Liver (tissue), 9 donors: ENCODE measurements around the gene NXN. TPM values are rescaled to one million over a fixed set of nuclear protein-coding genes. Genes with fewer than 3 reads are reported as not detected.

ENCODE experiments used
- DNase-seq: peaks from one replicate; pipeline ENCODE4 v3.0.0-alpha.2; 2017; ENCODE audit warnings: low spot score
- H3K27ac ChIP-seq, 2 donors: one replicate each; pipeline ENCODE4 v1.7.0; 2013; ENCODE audit warnings: inconsistent platforms in 2 of 2, low read length in 2 of 2, control low read depth in 1 of 2, low read depth in 1 of 2, mild to moderate bottlenecking in 1 of 2
- H3K27me3 ChIP-seq, 4 donors: one replicate each; pipeline versions ENCODE4 v1.6.1 to v1.7.0; 2013; ENCODE audit warnings: low read length in 3 of 4, inconsistent platforms in 1 of 4, mild to moderate bottlenecking in 1 of 4, moderate library complexity in 1 of 4; ENCODE audit not compliant: control insufficient read depth in 4 of 4, insufficient read depth in 4 of 4
- H3K36me3 ChIP-seq, 4 donors: one replicate each; pipeline versions ENCODE4 v1.6.1 to v1.7.0; 2013; ENCODE audit warnings: low read length in 3 of 4, mild to moderate bottlenecking in 3 of 4, low read depth in 1 of 4, moderate library complexity in 1 of 4; ENCODE audit not compliant: control insufficient read depth in 4 of 4, insufficient read depth in 3 of 4
- H3K4me1 ChIP-seq, 4 donors: one replicate each; pipeline versions ENCODE4 v1.6.1 to v1.7.0; 2013; ENCODE audit warnings: low read length in 3 of 4, mild to moderate bottlenecking in 3 of 4, moderate library complexity in 1 of 4; ENCODE audit not compliant: control insufficient read depth in 4 of 4, insufficient read depth in 4 of 4
- H3K4me3 ChIP-seq, 3 donors: one replicate each; pipeline versions ENCODE4 v1.6.1 to v1.7.0; 2013; ENCODE audit warnings: low read length in 3 of 3, control low read depth in 1 of 3, low read depth in 1 of 3, mild to moderate bottlenecking in 1 of 3
- H3K9ac ChIP-seq, 2 donors: one replicate each; pipeline ENCODE4 v1.7.0; 2013; ENCODE audit warnings: low read length in 2 of 2, mild to moderate bottlenecking in 2 of 2, moderate library complexity in 2 of 2, control low read depth in 1 of 2, low read depth in 1 of 2
- H3K9me3 ChIP-seq, 4 donors: one replicate each; pipeline versions ENCODE4 v1.6.1 to v1.7.0; 2013; ENCODE audit warnings: low read length in 3 of 4; ENCODE audit not compliant: control insufficient read depth in 4 of 4
- ATF3 ChIP-seq: IDR thresholded peaks from 2 replicates; pipeline ENCODE4 v1.6.1; 2016; ENCODE audit warnings: antibody characterized with exemption
- CTCF ChIP-seq: fragments of 150-350 bp; IDR thresholded peaks from 2 replicates; pipeline ENCODE4 v1.5.1; 2017; ENCODE audit warnings: improper control_type of control experiment, low read depth, low read length; ENCODE audit not compliant: missing input control
- EGR1 ChIP-seq, 2 donors: IDR thresholded peaks; 2 replicates each; pipeline ENCODE4 v1.6.1; 2016 to 2018; ENCODE audit warnings: antibody characterized with exemption in 2 of 2, low read depth in 2 of 2
- FOXA1 ChIP-seq: IDR thresholded peaks from 2 replicates; pipeline ENCODE4 v1.6.1; 2016; ENCODE audit warnings: antibody characterized with exemption
- FOXA2 ChIP-seq: IDR thresholded peaks from 2 replicates; pipeline ENCODE4 v1.6.1; 2016; ENCODE audit warnings: antibody characterized with exemption
- GABPA ChIP-seq, 2 donors: IDR thresholded peaks in 1 of 2; conservative IDR thresholded peaks in 1 of 2; 2 replicates each; pipeline ENCODE4 v1.6.1; 2016; ENCODE audit warnings: antibody characterized with exemption in 2 of 2, mild to moderate bottlenecking in 1 of 2, moderate library complexity in 1 of 2
- HNF4A ChIP-seq, 2 donors: conservative IDR thresholded peaks; 2 replicates each; pipeline ENCODE4 v1.6.1; 2016; ENCODE audit warnings: antibody characterized with exemption in 2 of 2, mild to moderate bottlenecking in 2 of 2
- HNF4G ChIP-seq: IDR thresholded peaks from 2 replicates; pipeline ENCODE4 v1.6.1; 2016; ENCODE audit warnings: antibody characterized with exemption
- JUND ChIP-seq, 2 donors: IDR thresholded peaks; 2 replicates each; pipeline ENCODE4 v1.6.1; 2016; ENCODE audit warnings: antibody characterized with exemption in 2 of 2
- MAX ChIP-seq: IDR thresholded peaks from 2 replicates; pipeline ENCODE4 v1.6.1; 2016; ENCODE audit warnings: antibody characterized with exemption
- NR2F2 ChIP-seq: IDR thresholded peaks from 2 replicates; pipeline ENCODE4 v1.6.1; 2016; ENCODE audit warnings: antibody characterized with exemption
- RAD21 ChIP-seq, 2 donors: IDR thresholded peaks; 2 replicates each; pipeline ENCODE4 v1.6.1; 2016; ENCODE audit warnings: antibody characterized with exemption in 2 of 2, mild to moderate bottlenecking in 2 of 2
- REST ChIP-seq: IDR thresholded peaks from 2 replicates; pipeline ENCODE4 v1.6.1; 2016; ENCODE audit warnings: antibody characterized with exemption, mild to moderate bottlenecking
- RXRA ChIP-seq, 2 donors: IDR thresholded peaks; 2 replicates each; pipeline ENCODE4 v1.6.1; 2017 to 2018; ENCODE audit warnings: antibody characterized with exemption in 2 of 2, mild to moderate bottlenecking in 1 of 2
- SP1 ChIP-seq: IDR thresholded peaks from 2 replicates; pipeline ENCODE4 v1.6.1; 2018; ENCODE audit warnings: antibody characterized with exemption, mild to moderate bottlenecking
- TAF1 ChIP-seq: conservative IDR thresholded peaks from 2 replicates; pipeline ENCODE4 v1.6.1; 2016; ENCODE audit warnings: antibody characterized with exemption, mild to moderate bottlenecking
- YY1 ChIP-seq: IDR thresholded peaks from 2 replicates; pipeline ENCODE4 v1.6.1; 2016; ENCODE audit warnings: antibody characterized with exemption, mild to moderate bottlenecking
- ZBTB33 ChIP-seq: IDR thresholded peaks from 2 replicates; pipeline ENCODE4 v1.6.1; 2016; ENCODE audit warnings: antibody characterized with exemption
- WGBS: extraction: QIAGEN DNeasy Blood & Tissue Kit; methylation state at CpG from one replicate; pipeline ENCODE4 v1.1.7; 2013; 5-methylcytosine and 5-hydroxymethylcytosine counted together
- polyA plus RNA-seq, 2 donors: library from polyadenylated mRNA; stranded (reverse) in 1 of 2; unstranded in 1 of 2; fragments of 200-250 nt in 1 of 2; fragments of >200 nt in 1 of 2; fragmentation: Nextera tagmentation in 1 of 2; extraction: Ambion mirVana in 1 of 2; gene quantifications; one replicate each; pipeline versions ENCODE4 v1.2.1 to v1.2.3, GENCODE V29; 2013 to 2015
- total RNA-seq, 2 donors: library from RNA; depleted of rRNA; stranded (reverse); fragments of >200 nt; gene quantifications; one replicate each; pipeline ENCODE4 v1.2.3, GENCODE V29; 2014
- donor health status: healthy.
- donor health status: healthy.
- donor health status: healthy.
- donor health status: healthy.
- donor health status: healthy.

Gene NXN
- total and polyA plus RNA-seq, 4 donors = 2.3 to 4.5 (median 3.3) TPM

GRCh38 chr17:838486-838885, 141.1 kb downstream of the NXN start:
- Histone ChIP-seq H3K9me3 (no peaks in the 10 kb centered on the region), H3K36me3 (no peaks in the 10 kb centered on the region), H3K27ac (no peak overlapping the region), H3K4me3 (no peak overlapping the region), H3K27me3 (no peaks in the 10 kb centered on the region), H3K4me1 (no peaks in the 10 kb centered on the region), H3K9ac (no peak overlapping the region)
- no peak for DNase-seq
- no peak for TF ChIP-seq RAD21 (IDR thresholded peaks at IDR 0.05)
- no peak for TF ChIP-seq MAX
- TF ChIP-seq SP1 = no peak
- no peak for TF ChIP-seq RXRA (IDR thresholded peaks at IDR 0.05)
- TF ChIP-seq NR2F2 = no peak
- TF ChIP-seq HNF4G = no peak
- TF ChIP-seq GABPA (IDR thresholded peaks at IDR 0.05 in 1 of 2, conservative IDR thresholded peaks at IDR 0.05 in 1 of 2) = no peak
- no peak for TF ChIP-seq FOXA2
- no peak for TF ChIP-seq JUND (IDR thresholded peaks at IDR 0.05)
- TF ChIP-seq ZBTB33 = no peak
- no peak for TF ChIP-seq YY1
- no peak for TF ChIP-seq EGR1 (IDR thresholded peaks at IDR 0.05; ENCODE audit: low read depth in 2 of 2)
- no peak for TF ChIP-seq HNF4A (conservative IDR thresholded peaks at IDR 0.05)
- no peak for TF ChIP-seq ATF3
- TF ChIP-seq FOXA1 = no peak
- TF ChIP-seq TAF1 = no peak
- TF ChIP-seq REST = no peak
- no peak for TF ChIP-seq CTCF
- WGBS = 91% methylated on average over 11 of the region's 11 CpGs
